IMR-90 (cell line): Measurements from ENCODE around the gene INSM1. TPM values are rescaled to one million over a fixed set of nuclear protein-coding genes. Genes with fewer than 3 reads are reported as not detected.

Experiments
- ATAC-seq: fragments of 200-7000 bp; cut with Tn5 transposase; 2 replicates; pipeline ENCODE4 v1.9.1; 2020; ENCODE audit warnings: low read depth, mild to moderate bottlenecking, moderate library complexity
- BruUV-seq: library from RNA; stranded (reverse); fragments of 400-500 nt; replicated peaks from 2 replicates; lab custom pipeline; 2021; lab: Mats Ljungman, UMichigan
- CTCF ChIA-PET: fragments of 300-600 bp; formaldehyde crosslinking; extraction: SDS; loops from one replicate; lab custom pipeline; 2021; ENCODE audit warnings: antibody characterized with exemption; lab: Yijun Ruan, JAX
- POLR2A ChIA-PET: fragments of 300-600 bp; sonication (Branson Sonifier 250); formaldehyde crosslinking; loops from one replicate; lab custom pipeline; 2022; ENCODE audit warnings: antibody characterized with exemption; ENCODE audit not compliant: unreplicated experiment; lab: Charles Lee
- DNase-seq: peaks from one replicate; pipeline ENCODE4 v3.0.0; 2013
- H2AFZ ChIP-seq: replicated peaks from 2 replicates; pipeline ENCODE3; 2013; ENCODE audit warnings: low read length, mild to moderate bottlenecking; ENCODE audit not compliant: poor library complexity
- H2AK5ac ChIP-seq: 2 replicates; pipeline ENCODE4 v1.6.1; 2013; ENCODE audit warnings: low read depth, low read length, inconsistent platforms
- H2AK9ac ChIP-seq: replicated peaks from 2 replicates; pipeline ENCODE3; 2013; ENCODE audit warnings: mild to moderate bottlenecking, low read depth, low read length, moderate library complexity; ENCODE audit not compliant: poor library complexity
- H2BK120ac ChIP-seq: 2 replicates; pipeline ENCODE4 v1.6.1; 2013; ENCODE audit warnings: low read depth, low read length, inconsistent platforms
- H2BK15ac ChIP-seq: 3 replicates; pipeline ENCODE4 v1.6.1; 2013; ENCODE audit warnings: low read depth, low read length, inconsistent platforms
- H2BK20ac ChIP-seq: 2 replicates; pipeline ENCODE4 v1.6.1; 2013; ENCODE audit warnings: low read depth, mild to moderate bottlenecking, inconsistent platforms, low read length, moderate library complexity
- H2BK5ac ChIP-seq: 2 replicates; pipeline ENCODE4 v1.6.1; 2013; ENCODE audit warnings: mild to moderate bottlenecking, low read depth, low read length, inconsistent platforms; ENCODE audit not compliant: poor library complexity, severe bottlenecking
- H3K14ac ChIP-seq: replicated peaks from 2 replicates; pipeline ENCODE4 v1.6.1; 2013; ENCODE audit warnings: low read depth, low read length, inconsistent platforms
- H3K18ac ChIP-seq: 2 replicates; pipeline ENCODE4 v1.6.1; 2013; ENCODE audit warnings: low read depth, low read length, control low read depth
- H3K23ac ChIP-seq: 2 replicates; pipeline ENCODE4 v1.6.1; 2013; ENCODE audit warnings: low read depth, low read length, inconsistent platforms
- H3K27ac ChIP-seq: 2 replicates; pipeline ENCODE4 v1.5.1; 2013; ENCODE audit warnings: mild to moderate bottlenecking, control low read depth, low read length; ENCODE audit not compliant: insufficient read depth
- H3K27me3 ChIP-seq: 2 replicates; pipeline ENCODE4 v1.6.1; 2013; ENCODE audit warnings: low read length; ENCODE audit not compliant: control insufficient read depth, insufficient read depth
- H3K36me3 ChIP-seq: 2 replicates; pipeline ENCODE4 v1.6.1; 2013; ENCODE audit warnings: low read length, mixed read lengths; ENCODE audit not compliant: control insufficient read depth, insufficient read depth
- H3K4ac ChIP-seq: 2 replicates; pipeline ENCODE4 v1.6.1; 2013; ENCODE audit warnings: low read depth, low read length, inconsistent platforms
- H3K4me1 ChIP-seq: 2 replicates; pipeline ENCODE4 v1.6.1; 2013; ENCODE audit warnings: low read length, mixed read lengths; ENCODE audit not compliant: control insufficient read depth, insufficient read depth
- H3K4me2 ChIP-seq: 2 replicates; pipeline ENCODE4 v1.6.1; 2013; ENCODE audit warnings: low read depth, mild to moderate bottlenecking, control low read depth, low read length, moderate library complexity
- H3K4me3 ChIP-seq: 2 replicates; pipeline ENCODE4 v1.5.1; 2013; ENCODE audit warnings: low read depth, mild to moderate bottlenecking, control low read depth, low read length, moderate library complexity; ENCODE audit not compliant: insufficient read depth
- H3K56ac ChIP-seq: 2 replicates; pipeline ENCODE4 v1.6.1; 2013; ENCODE audit warnings: low read length, inconsistent platforms; ENCODE audit not compliant: insufficient read depth; ENCODE audit errors: extremely low read depth
- H3K79me1 ChIP-seq, 2 experiments: 2 replicates each; pipeline ENCODE4 v1.6.1; 2013; ENCODE audit warnings: low read length in 2 of 2, inconsistent platforms in 1 of 2, low read depth in 1 of 2
- H3K9ac ChIP-seq: 2 replicates; pipeline ENCODE4 v1.6.1; 2013; ENCODE audit warnings: low read depth, low read length, control low read depth
- H3K9me1 ChIP-seq: 2 replicates; pipeline ENCODE4 v1.6.1; 2013; ENCODE audit warnings: low read length, inconsistent platforms; ENCODE audit not compliant: insufficient read depth
- H3K9me3 ChIP-seq: 2 replicates; pipeline ENCODE4 v1.6.1; 2013; ENCODE audit warnings: low read length; ENCODE audit not compliant: control insufficient read depth, insufficient read depth
- H4K20me1 ChIP-seq: 2 replicates; pipeline ENCODE4 v1.6.1; 2013; ENCODE audit warnings: low read length, inconsistent platforms; ENCODE audit not compliant: insufficient read depth
- H4K5ac ChIP-seq: 2 replicates; pipeline ENCODE4 v1.6.1; 2013; ENCODE audit warnings: mild to moderate bottlenecking, low read depth, low read length, control low read depth
- H4K8ac ChIP-seq, 2 experiments: 2 replicates each; pipeline ENCODE4 v1.6.1; 2013; ENCODE audit warnings: low read depth in 2 of 2, low read length in 2 of 2, control low read depth in 1 of 2, inconsistent platforms in 1 of 2
- H4K91ac ChIP-seq: 2 replicates; pipeline ENCODE4 v1.6.1; 2013; ENCODE audit warnings: low read depth, low read length, inconsistent platforms; ENCODE audit not compliant: insufficient read depth
- BHLHE40 ChIP-seq: fragments of 150-350 bp; IDR thresholded peaks from 2 replicates; pipeline ENCODE4 v1.6.1; 2016; ENCODE audit warnings: mild to moderate bottlenecking, low read depth, low read length
- CEBPB ChIP-seq: IDR thresholded peaks from 2 replicates; pipeline ENCODE4 v1.6.1; 2012; ENCODE audit warnings: low read depth, low read length, improper control_type of control experiment
- CHD1 ChIP-seq: IDR thresholded peaks from 2 replicates; pipeline ENCODE4 v1.6.1; 2012; ENCODE audit warnings: low read depth, low read length, improper control_type of control experiment
- FOS ChIP-seq: fragments of 150-350 bp; IDR thresholded peaks from 2 replicates; pipeline ENCODE4 v1.6.1; 2016; ENCODE audit warnings: low read depth, low read length
- MAFK ChIP-seq: IDR thresholded peaks from 2 replicates; pipeline ENCODE4 v1.6.1; 2012; ENCODE audit warnings: low read depth, low read length, improper control_type of control experiment
- MXI1 ChIP-seq: IDR thresholded peaks from 2 replicates; pipeline ENCODE4 v1.6.1; 2012; ENCODE audit warnings: low read depth, mild to moderate bottlenecking, low read length, moderate library complexity, borderline replicate concordance
- POLR2A ChIP-seq: IDR thresholded peaks from 2 replicates; pipeline ENCODE4 v1.6.1; 2012; ENCODE audit warnings: mild to moderate bottlenecking, low read depth, low read length
- RFX5 ChIP-seq: IDR thresholded peaks from 2 replicates; pipeline ENCODE4 v1.8.0; 2012; ENCODE audit warnings: low read depth, mild to moderate bottlenecking, low read length, moderate library complexity
- SMC3 ChIP-seq: fragments of 150-350 bp; IDR thresholded peaks from 2 replicates; pipeline ENCODE4 v1.6.1; 2016; ENCODE audit warnings: low read depth, mild to moderate bottlenecking, antibody characterized with exemption, low read length, moderate library complexity
- WGBS, 2 experiments: methylation state at CpG; one replicate each; pipeline versions ENCODE4 v1.1.5 to v1.1.7; 2013; ENCODE audit warnings: missing lambda C conversion rate in 2 of 2; ENCODE audit not compliant: insufficient read length in 1 of 2; ENCODE audit errors: extremely low coverage in 2 of 2; 5-methylcytosine and 5-hydroxymethylcytosine counted together
- dilution Hi-C: fragments of 300-500 bp; cut with HindIII; formaldehyde crosslinking; loops from one replicate; pipeline ENCODE4 v1.14.3; 2018; ENCODE audit warnings: low sequenced_read_pairs; ENCODE audit not compliant: unreplicated experiment
- in situ Hi-C: fragments of 300-500 bp; cut with MboI; formaldehyde crosslinking; loops from 3 replicates; pipeline ENCODE4 v1.14.3; 2019; ENCODE audit warnings: low sequenced_read_pairs, inconsistent platforms, mixed read lengths
- intact Hi-C: fragments of 100-400 bp; cut with micrococcal nuclease; formaldehyde crosslinking; loops from 2 replicates; pipeline ENCODE4 v1.10.0; 2022
- polyA plus RNA-seq, 3 experiments: library from polyadenylated mRNA; depleted of rRNA; stranded (reverse); fragments of >200 nt; gene quantifications; 2 replicates each; pipeline ENCODE4 v1.2.3, GENCODE V29; 2012; ENCODE audit warnings: low replicate concordance in 1 of 3
- total RNA-seq: library from RNA; depleted of rRNA; stranded (reverse); fragments of >200 nt; gene quantifications from 2 replicates; pipeline ENCODE4 v1.2.3, GENCODE V29; 2012
- TF ChIP-seq, protein P1 (sequence below): fragments of 150-350 bp; IDR thresholded peaks from 2 replicates; pipeline ENCODE4 v1.6.1; 2017; ENCODE audit warnings: mild to moderate bottlenecking, antibody characterized with exemption, low read length, low read depth
- TF ChIP-seq, protein P2 (sequence below): conservative IDR thresholded peaks from 2 replicates; pipeline ENCODE4 v1.5.1; 2012; ENCODE audit warnings: mild to moderate bottlenecking, low read depth, low read length, improper control_type of control experiment
- TF ChIP-seq, protein P3 (sequence below): fragments of 150-350 bp; IDR thresholded peaks from 2 replicates; pipeline ENCODE4 v1.6.1; 2016; ENCODE audit warnings: low read depth, mild to moderate bottlenecking, low read length, moderate library complexity, borderline replicate concordance

The INSM1 gene
- total and polyA plus RNA-seq, 2 of the 4 experiments (the other 2 are of a cell fraction), result not detected

DNA sequence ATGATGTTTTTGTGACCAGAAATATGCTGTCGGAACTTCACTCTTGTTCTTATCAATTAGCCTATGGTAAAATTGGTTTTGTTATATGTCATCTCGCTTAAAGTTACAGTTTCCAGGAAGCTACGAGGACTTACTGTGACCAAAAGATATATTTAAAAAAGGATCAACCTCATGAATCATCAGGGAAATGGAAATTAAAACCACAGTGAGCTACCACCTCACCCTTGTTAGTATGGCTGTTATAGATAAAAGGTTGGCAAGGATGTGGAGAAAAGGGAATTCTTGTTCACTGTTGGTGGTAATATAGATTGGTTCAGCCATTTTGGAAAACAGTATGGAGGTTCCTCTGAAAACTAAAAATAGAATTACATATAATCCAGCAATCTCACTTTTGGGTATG, 14.3 kb upstream of the INSM1 start:
- ATAC-seq (no peak), DNase-seq (no peak)
- Histone ChIP-seq H4K8ac (no peak overlapping the region), H2AK5ac (no peak overlapping the region), H3K14ac (no peak overlapping the region), H3K9ac (no peak overlapping the region), H3K4me2 (no peak overlapping the region), H3K9me1 (no peaks in the 10 kb centered on the region), H2BK20ac (no peak overlapping the region), H3K36me3 (no peaks in the 10 kb centered on the region), H3K18ac (no peak overlapping the region), H2BK120ac (no peak overlapping the region), H3K23ac (no peak overlapping the region), H3K27ac (no peak overlapping the region), H2AFZ (no peak overlapping the region), H3K56ac (no peak overlapping the region), H3K79me1 (no peaks in the 10 kb centered on the region), H4K20me1 (no peaks in the 10 kb centered on the region), H2BK15ac (no peak overlapping the region), H4K91ac (no peak overlapping the region), H3K9me3 (no peaks in the 10 kb centered on the region), H3K4me1 (no peaks in the 10 kb centered on the region), H3K4me3 (no peak overlapping the region), H2BK5ac (no peak overlapping the region), H3K27me3 (no peaks in the 10 kb centered on the region; the same call in 1 of the 2 replicates), H4K5ac (no peak overlapping the region), H2AK9ac (no peak overlapping the region), H3K4ac (no peak overlapping the region)
- intact Hi-C loops (no loop called here), in situ Hi-C loops (no loop called here), dilution Hi-C loops (no loop called here)
- ChIA-PET CTCF (no interaction called here), POLR2A (no interaction called here)
- no TSS peak for BruUV-seq
- WGBS, 2 experiments, result no CpG with 5 or more reads among the region's 3 CpGs
- TF ChIP-seq, protein P1, sequence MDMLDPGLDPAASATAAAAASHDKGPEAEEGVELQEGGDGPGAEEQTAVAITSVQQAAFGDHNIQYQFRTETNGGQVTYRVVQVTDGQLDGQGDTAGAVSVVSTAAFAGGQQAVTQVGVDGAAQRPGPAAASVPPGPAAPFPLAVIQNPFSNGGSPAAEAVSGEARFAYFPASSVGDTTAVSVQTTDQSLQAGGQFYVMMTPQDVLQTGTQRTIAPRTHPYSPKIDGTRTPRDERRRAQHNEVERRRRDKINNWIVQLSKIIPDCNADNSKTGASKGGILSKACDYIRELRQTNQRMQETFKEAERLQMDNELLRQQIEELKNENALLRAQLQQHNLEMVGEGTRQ, result no peak
- TF ChIP-seq SMC3 (no peak), POLR2A (no peak), FOS (no peak), MXI1 (no peak), RFX5 (no peak), BHLHE40 (no peak), CEBPB (no peak), MAFK (no peak), CHD1 (no peak)
- TF ChIP-seq, protein P2, sequence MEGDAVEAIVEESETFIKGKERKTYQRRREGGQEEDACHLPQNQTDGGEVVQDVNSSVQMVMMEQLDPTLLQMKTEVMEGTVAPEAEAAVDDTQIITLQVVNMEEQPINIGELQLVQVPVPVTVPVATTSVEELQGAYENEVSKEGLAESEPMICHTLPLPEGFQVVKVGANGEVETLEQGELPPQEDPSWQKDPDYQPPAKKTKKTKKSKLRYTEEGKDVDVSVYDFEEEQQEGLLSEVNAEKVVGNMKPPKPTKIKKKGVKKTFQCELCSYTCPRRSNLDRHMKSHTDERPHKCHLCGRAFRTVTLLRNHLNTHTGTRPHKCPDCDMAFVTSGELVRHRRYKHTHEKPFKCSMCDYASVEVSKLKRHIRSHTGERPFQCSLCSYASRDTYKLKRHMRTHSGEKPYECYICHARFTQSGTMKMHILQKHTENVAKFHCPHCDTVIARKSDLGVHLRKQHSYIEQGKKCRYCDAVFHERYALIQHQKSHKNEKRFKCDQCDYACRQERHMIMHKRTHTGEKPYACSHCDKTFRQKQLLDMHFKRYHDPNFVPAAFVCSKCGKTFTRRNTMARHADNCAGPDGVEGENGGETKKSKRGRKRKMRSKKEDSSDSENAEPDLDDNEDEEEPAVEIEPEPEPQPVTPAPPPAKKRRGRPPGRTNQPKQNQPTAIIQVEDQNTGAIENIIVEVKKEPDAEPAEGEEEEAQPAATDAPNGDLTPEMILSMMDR, result no peak
- TF ChIP-seq, protein P3, sequence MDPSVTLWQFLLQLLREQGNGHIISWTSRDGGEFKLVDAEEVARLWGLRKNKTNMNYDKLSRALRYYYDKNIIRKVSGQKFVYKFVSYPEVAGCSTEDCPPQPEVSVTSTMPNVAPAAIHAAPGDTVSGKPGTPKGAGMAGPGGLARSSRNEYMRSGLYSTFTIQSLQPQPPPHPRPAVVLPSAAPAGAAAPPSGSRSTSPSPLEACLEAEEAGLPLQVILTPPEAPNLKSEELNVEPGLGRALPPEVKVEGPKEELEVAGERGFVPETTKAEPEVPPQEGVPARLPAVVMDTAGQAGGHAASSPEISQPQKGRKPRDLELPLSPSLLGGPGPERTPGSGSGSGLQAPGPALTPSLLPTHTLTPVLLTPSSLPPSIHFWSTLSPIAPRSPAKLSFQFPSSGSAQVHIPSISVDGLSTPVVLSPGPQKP, result no peak
